Prostate gland (tissue), 2 donors: ENCODE results near the gene SPATS2. TPM values are rescaled to one million over a fixed set of nuclear protein-coding genes. Genes with fewer than 3 reads are reported as not detected.

Experiments used
- DNase-seq: peaks from one replicate; pipeline ENCODE4 v3.0.0-alpha.2; 2019; ENCODE audit warnings: low spot score
- H3K27ac ChIP-seq, 2 donors: fragments of 200-600 bp; sonication (generic); 2 replicates each; pipeline ENCODE4 v1.5.1; 2017 to 2019
- H3K27me3 ChIP-seq: fragments of 200-600 bp; sonication (generic); replicated peaks from 2 replicates; pipeline ENCODE4 v1.5.1; 2019; ENCODE audit not compliant: insufficient read depth
- H3K36me3 ChIP-seq, 2 donors: fragments of 200-600 bp; sonication (generic); 1 replicate in 1 of 2; 2 replicates in 1 of 2; pipeline versions ENCODE4 v1.5.1 to v1.8.1; 2017 to 2019
- H3K4me1 ChIP-seq: fragments of 200-600 bp; sonication (generic); replicated peaks from 2 replicates; pipeline ENCODE4 v1.5.1; 2019
- H3K4me3 ChIP-seq, 2 donors: fragments of 200-600 bp; sonication (generic); 2 replicates each; pipeline ENCODE4 v1.5.1; 2017 to 2019
- H3K9me3 ChIP-seq: fragments of 200-600 bp; sonication (generic); 2 replicates; pipeline ENCODE4 v1.5.1; 2017
- POLR2A ChIP-seq: fragments of 450-650 bp; IDR thresholded peaks from one replicate; pipeline ENCODE4 v1.6.1; 2016; ENCODE audit warnings: antibody characterized with exemption, mild to moderate bottlenecking
- POLR2AphosphoS5 ChIP-seq: sonication (generic); formaldehyde crosslinking; IDR thresholded peaks from one replicate; pipeline ENCODE4 v1.6.1; 2017; ENCODE audit warnings: antibody characterized with exemption
- WGBS: methylation state at CpG from one replicate; pipeline ENCODE4 v1.1.5; 2018; 5-methylcytosine and 5-hydroxymethylcytosine counted together
- intact Hi-C: fragments of 100-400 bp; cut with DNase I; formaldehyde crosslinking; loops from one replicate; pipeline ENCODE4 v1.14.2; 2022
- total RNA-seq, 2 donors: library from RNA; depleted of rRNA; stranded (reverse); fragments of >200 nt; gene quantifications; one replicate each; pipeline ENCODE4 v1.1.0, GENCODE V29; 2016
- TF ChIP-seq, protein P1 (sequence below), 4 experiments: fragments of 200-600 bp in 2 of 4; fragments of 450-650 bp in 2 of 4; sonication (generic) in 2 of 4; IDR thresholded peaks; 1 replicate in 3 of 4; 2 replicates in 1 of 4; pipeline ENCODE4 v1.5.1; 2016 to 2019; ENCODE audit warnings: antibody characterized with exemption in 4 of 4, mild to moderate bottlenecking in 2 of 4, moderate library complexity in 2 of 4

SPATS2 gene
- total RNA-seq, 2 donors from 2014 or later: 30.1 to 34.2 TPM

- TF ChIP-seq POLR2AphosphoS5 (no peak), POLR2A (no peak)
- TF ChIP-seq, protein P1, sequence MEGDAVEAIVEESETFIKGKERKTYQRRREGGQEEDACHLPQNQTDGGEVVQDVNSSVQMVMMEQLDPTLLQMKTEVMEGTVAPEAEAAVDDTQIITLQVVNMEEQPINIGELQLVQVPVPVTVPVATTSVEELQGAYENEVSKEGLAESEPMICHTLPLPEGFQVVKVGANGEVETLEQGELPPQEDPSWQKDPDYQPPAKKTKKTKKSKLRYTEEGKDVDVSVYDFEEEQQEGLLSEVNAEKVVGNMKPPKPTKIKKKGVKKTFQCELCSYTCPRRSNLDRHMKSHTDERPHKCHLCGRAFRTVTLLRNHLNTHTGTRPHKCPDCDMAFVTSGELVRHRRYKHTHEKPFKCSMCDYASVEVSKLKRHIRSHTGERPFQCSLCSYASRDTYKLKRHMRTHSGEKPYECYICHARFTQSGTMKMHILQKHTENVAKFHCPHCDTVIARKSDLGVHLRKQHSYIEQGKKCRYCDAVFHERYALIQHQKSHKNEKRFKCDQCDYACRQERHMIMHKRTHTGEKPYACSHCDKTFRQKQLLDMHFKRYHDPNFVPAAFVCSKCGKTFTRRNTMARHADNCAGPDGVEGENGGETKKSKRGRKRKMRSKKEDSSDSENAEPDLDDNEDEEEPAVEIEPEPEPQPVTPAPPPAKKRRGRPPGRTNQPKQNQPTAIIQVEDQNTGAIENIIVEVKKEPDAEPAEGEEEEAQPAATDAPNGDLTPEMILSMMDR (IDR thresholded peaks at IDR 0.05): no peak
- DNase-seq: no peak
- Histone ChIP-seq H3K9me3 (no peaks in the 10 kb centered on the region), H3K4me3 (no peak overlapping the region), H3K27me3 (no peaks in the 10 kb centered on the region), H3K27ac (no peak overlapping the region), H3K4me1 (no peaks in the 10 kb centered on the region), H3K36me3 (no peaks in the 10 kb centered on the region)
- 57% methylated on average over 3 of the region's 3 CpGs for WGBS
- intact Hi-C loops: no loop called here
Observed at GRCh38 chr12:49415521-49415970, 48.3 kb downstream of the SPATS2 start.

- Histone ChIP-seq H3K4me3 (no peak overlapping the region), H3K36me3 (no peaks in the 10 kb centered on the region), H3K4me1 (no peaks in the 10 kb centered on the region), H3K27me3 (no peaks in the 10 kb centered on the region), H3K27ac (no peak overlapping the region), H3K9me3 (no peaks in the 10 kb centered on the region)
- WGBS: 58% methylated on average over 2 of the region's 2 CpGs
- TF ChIP-seq POLR2A (no peak), POLR2AphosphoS5 (no peak)
- TF ChIP-seq, protein P1 (IDR thresholded peaks at IDR 0.05): no peak
- intact Hi-C loops: no loop called here
- DNase-seq: no peak
Observed at GRCh38 chr12:49416892-49417291, 49.6 kb downstream of the SPATS2 start.

DNA sequence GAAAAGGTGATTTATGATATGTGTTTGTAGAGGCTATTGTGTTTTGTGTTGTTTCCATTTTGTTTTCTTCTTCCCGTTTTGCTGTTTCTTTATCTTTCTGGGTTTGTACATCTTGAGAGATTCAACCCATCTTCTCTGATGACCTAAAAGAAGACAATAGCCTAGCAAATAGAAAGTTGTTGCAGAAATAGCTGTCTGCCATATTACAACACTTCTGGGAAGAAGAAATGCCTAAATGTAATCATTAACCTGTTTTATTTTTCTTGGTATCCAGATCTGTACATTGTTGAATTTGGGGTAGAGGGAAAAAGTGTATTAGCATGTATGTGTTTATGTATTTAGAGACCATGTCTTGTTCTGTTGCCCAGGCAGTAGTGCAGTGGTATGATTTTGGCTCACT lies 50.3 kb downstream of the SPATS2 start:
- no peak for TF ChIP-seq POLR2A
- TF ChIP-seq, protein P1 (IDR thresholded peaks at IDR 0.05): no peak
- no peak for TF ChIP-seq POLR2AphosphoS5
- DNase-seq: no peak
- no peaks in the 10 kb centered on the region for H3K36me3 ChIP-seq
- no peaks in the 10 kb centered on the region for H3K4me1 ChIP-seq
- WGBS: 85% methylated on average over 1 of the region's 1 CpG
- H3K27me3 ChIP-seq: no peaks in the 10 kb centered on the region
- no peak overlapping the region for H3K4me3 ChIP-seq
- no peak overlapping the region for H3K27ac ChIP-seq
- intact Hi-C loops: no loop called here
- no peaks in the 10 kb centered on the region for H3K9me3 ChIP-seq

DNA sequence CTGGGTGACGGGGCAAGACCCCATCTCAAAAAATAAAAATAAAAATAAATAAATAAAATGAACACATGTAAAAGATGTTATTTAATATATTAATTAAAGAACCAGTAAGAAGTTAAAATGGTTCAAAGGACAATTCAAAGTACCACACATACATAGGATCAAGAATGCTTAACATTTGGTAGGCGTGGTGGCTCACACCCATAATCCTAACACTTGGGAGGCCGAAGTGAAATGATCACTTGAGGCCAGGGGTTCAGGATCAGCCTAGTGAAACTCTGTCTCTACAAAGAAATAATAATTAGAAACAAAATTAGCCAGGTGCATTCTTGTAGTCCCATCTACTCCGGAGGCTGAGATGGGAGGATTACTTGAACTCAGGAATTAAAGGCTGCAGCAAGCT lies 53.3 kb downstream of the SPATS2 start:
- intact Hi-C loops: no loop called here
- DNase-seq: no peak
- Histone ChIP-seq H3K36me3 (no peaks in the 10 kb centered on the region), H3K9me3 (no peaks in the 10 kb centered on the region), H3K27ac (no peak overlapping the region), H3K4me1 (no peaks in the 10 kb centered on the region), H3K4me3 (no peak overlapping the region), H3K27me3 (no peaks in the 10 kb centered on the region)
- WGBS: 97% methylated on average over 4 of the region's 4 CpGs
- TF ChIP-seq POLR2A (no peak), POLR2AphosphoS5 (no peak)
- TF ChIP-seq, protein P1 (IDR thresholded peaks at IDR 0.05): no peak

DNA sequence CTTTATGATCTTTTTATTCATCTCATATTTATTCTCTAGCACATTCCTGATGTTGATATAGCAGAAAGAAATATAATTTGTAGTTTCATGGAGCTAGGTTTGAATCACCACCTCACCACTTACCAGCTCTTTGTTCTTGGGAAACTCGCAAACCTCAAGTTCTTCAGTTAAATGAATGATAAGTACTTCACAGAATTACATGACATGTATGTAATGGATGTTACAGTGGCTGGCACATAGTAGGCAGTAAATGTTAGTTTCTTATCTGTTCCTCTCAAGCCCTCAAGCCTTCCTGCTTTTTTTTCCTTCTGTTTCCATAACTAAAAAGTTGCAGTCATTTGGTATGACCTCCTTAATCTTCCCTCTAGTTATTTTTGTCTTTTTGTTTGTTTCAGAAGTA lies 54.9 kb downstream of the SPATS2 start:
- no peaks in the 10 kb centered on the region for H3K36me3 ChIP-seq
- no peaks in the 10 kb centered on the region for H3K9me3 ChIP-seq
- TF ChIP-seq POLR2A (no peak), POLR2AphosphoS5 (no peak)
- TF ChIP-seq, protein P1 (IDR thresholded peaks at IDR 0.05): no peak
- no peaks in the 10 kb centered on the region for H3K27me3 ChIP-seq
- H3K27ac ChIP-seq: no peak overlapping the region
- intact Hi-C loops: no loop called here
- no peak overlapping the region for H3K4me3 ChIP-seq
- no peaks in the 10 kb centered on the region for H3K4me1 ChIP-seq
- DNase-seq: no peak
- WGBS: 96% methylated on average over 1 of the region's 1 CpG
